Vagina (tissue), 2 donors: ENCODE results near the gene GSG1.

Experiments used
- CTCF ChIP-seq, 3 experiments: fragments of 450-650 bp in 2 of 3; fragments of 200-600 bp in 1 of 3; sonication (generic) in 1 of 3; IDR thresholded peaks; one replicate each; pipeline ENCODE4 v1.5.1; 2017 to 2019; ENCODE audit warnings: antibody characterized with exemption in 3 of 3, mild to moderate bottlenecking in 2 of 3, moderate library complexity in 2 of 3
- POLR2A ChIP-seq, 2 donors: fragments of 450-650 bp; IDR thresholded peaks; one replicate each; pipeline ENCODE4 v1.6.1; 2017; ENCODE audit warnings: antibody characterized with exemption in 2 of 2, mild to moderate bottlenecking in 2 of 2, moderate library complexity in 2 of 2
- POLR2AphosphoS5 ChIP-seq, 2 donors: sonication (generic); formaldehyde crosslinking; IDR thresholded peaks; one replicate each; pipeline ENCODE4 v1.9.0; 2017; ENCODE audit warnings: antibody characterized with exemption in 2 of 2, mild to moderate bottlenecking in 2 of 2, low read depth in 1 of 2; ENCODE audit not compliant: insufficient read depth in 1 of 2

- TF ChIP-seq POLR2A (IDR thresholded peaks at IDR 0.05) (no peak), CTCF (IDR thresholded peaks at IDR 0.05) (no peak), POLR2AphosphoS5 (IDR thresholded peaks at IDR 0.05; ENCODE audit: insufficient read depth in 1 of 2, low read depth in 1 of 2) (no peak)
Measured at GRCh38 chr12:13149411-13149810, 45.9 kb upstream of the GSG1 start.
